ENCODE results near the gene CORO2A.
A peak's percentile ranks its signal among the peaks of the same experiment; 100 is the strongest.

The CORO2A gene

GRCh38 chr9:98164912-98165311 lies 27.5 kb downstream of the CORO2A start:
- peak; percentile 40 for DNase-seq (ENCODE audit: low read depth)
- TF ChIP-seq CTCF (IDR thresholded peaks at IDR 0.05; ENCODE audit: low read length, missing control alignments) = no peak
- no peak overlapping the region for H3K4me3 ChIP-seq (replicated peaks; ENCODE audit: low read depth, low read length)

DNA sequence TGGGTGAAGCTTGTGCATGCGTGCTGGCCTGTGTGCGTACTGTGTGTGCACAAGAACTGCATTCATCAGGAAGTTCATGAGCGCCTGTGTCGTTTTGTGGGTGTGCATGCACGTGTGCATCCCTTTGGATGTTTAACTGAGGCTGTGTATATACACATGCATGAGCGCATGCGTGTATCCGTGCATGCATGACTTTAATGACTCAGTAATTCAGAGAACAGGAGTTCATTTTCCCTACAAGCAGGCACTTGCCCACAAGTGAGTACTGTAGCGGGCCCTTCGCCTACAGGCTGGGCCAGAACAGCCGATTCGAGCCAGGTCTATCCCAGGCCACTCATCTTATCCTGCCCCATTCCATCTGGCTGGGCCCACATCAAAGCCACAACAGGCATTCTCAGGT lies 29.8 kb downstream of the CORO2A start:
- TF ChIP-seq CTCF (IDR thresholded peaks at IDR 0.05; ENCODE audit: low read length, missing control alignments) = no peak
- H3K4me3 ChIP-seq (replicated peaks; ENCODE audit: low read depth, low read length) = no peak overlapping the region
- DNase-seq (ENCODE audit: low read depth) = no peak

- no peak for DNase-seq (ENCODE audit: low read depth)
- TF ChIP-seq CTCF (IDR thresholded peaks at IDR 0.05; ENCODE audit: low read length, missing control alignments) = no peak
- no peak overlapping the region for H3K4me3 ChIP-seq (replicated peaks; ENCODE audit: low read depth, low read length)
Measured at GRCh38 chr9:98161851-98162250, 30.6 kb downstream of the CORO2A start.

- TF ChIP-seq CTCF (IDR thresholded peaks at IDR 0.05; ENCODE audit: low read length, missing control alignments) = no peak
- DNase-seq (ENCODE audit: low read depth) = no peak
- no peak overlapping the region for H3K4me3 ChIP-seq (replicated peaks; ENCODE audit: low read depth, low read length)
Measured at GRCh38 chr9:98159790-98160189, 32.6 kb downstream of the CORO2A start.

DNA sequence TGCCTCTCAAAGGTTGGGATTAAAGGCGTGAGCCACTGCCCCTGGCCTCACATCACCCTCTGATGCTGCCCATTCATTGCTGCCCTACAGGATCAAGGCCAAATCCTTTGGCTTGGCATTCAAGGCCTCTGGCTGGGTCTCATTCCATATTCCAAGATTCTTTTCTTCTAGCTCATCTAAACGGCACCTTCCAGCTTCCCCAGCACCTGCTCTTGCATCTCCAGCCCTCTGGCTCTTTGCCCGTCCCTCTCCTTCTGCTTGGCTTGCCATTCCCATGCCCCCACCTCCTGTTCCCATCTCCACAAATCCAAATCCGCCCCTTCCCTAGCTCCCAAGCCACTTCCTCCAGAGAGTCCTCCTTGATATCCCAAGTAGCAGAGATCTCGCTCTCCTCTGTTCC lies 33.1 kb downstream of the CORO2A start:
- H3K4me3 ChIP-seq (replicated peaks; ENCODE audit: low read depth, low read length) = no peak overlapping the region
- no peak for DNase-seq (ENCODE audit: low read depth)
- TF ChIP-seq CTCF (IDR thresholded peaks at IDR 0.05; ENCODE audit: low read length, missing control alignments) = no peak

- no peak for TF ChIP-seq CTCF (IDR thresholded peaks at IDR 0.05; ENCODE audit: low read length, missing control alignments)
- DNase-seq (ENCODE audit: low read depth) = no peak
- no peak overlapping the region for H3K4me3 ChIP-seq (replicated peaks; ENCODE audit: low read depth, low read length)
Measured at GRCh38 chr9:98158071-98158831, 34.2 kb downstream of the CORO2A start.

DNA sequence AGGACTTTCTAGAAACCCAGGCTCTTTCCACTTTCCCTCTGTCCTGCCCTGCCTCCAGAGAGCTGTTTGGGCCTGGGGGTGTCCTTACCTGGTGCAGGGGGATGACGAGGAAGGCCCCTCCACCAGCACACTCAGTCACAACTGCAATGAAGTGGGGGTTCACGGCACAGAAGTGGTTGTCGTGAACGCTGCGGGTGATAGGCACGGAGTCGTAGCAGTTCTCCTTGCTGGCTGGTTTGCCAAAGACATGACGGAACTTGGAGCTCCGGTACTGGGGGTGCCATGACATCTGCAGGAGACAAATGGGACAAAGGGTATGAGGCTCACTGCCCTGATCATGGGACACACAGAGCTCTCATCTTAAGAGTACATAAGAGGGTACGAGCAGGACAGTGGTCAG lies 35.1 kb downstream of the CORO2A start:
- TF ChIP-seq CTCF (IDR thresholded peaks at IDR 0.05; ENCODE audit: low read length, missing control alignments) = no peak
- no peak overlapping the region for H3K4me3 ChIP-seq (replicated peaks; ENCODE audit: low read depth, low read length)
- no peak for DNase-seq (ENCODE audit: low read depth)

All from fibroblast of pulmonary artery (primary cell).